ENCODE measurements around the gene PAFAH1B2. TPM values are rescaled to one million over a fixed set of nuclear protein-coding genes. Genes with fewer than 3 reads are reported as not detected.

Gene PAFAH1B2
- total RNA-seq, 4 donors from 2014 or later: 33.2 to 64.0 (median 48.5) TPM

- TF ChIP-seq POLR2A (IDR thresholded peaks at IDR 0.05) (no peak), CTCF (IDR thresholded peaks at IDR 0.05) (no peak)
- intact Hi-C loops (cut with DNase I): no loop called here
- peaks cover 16 to 28% (median 20%) of the 10 kb centered on the region in 3 donors for H3K4me1 ChIP-seq
- no peaks in the 10 kb centered on the region for H3K27me3 ChIP-seq
- no peaks in the 10 kb centered on the region for H3K9me3 ChIP-seq
- H3K4me3 ChIP-seq: no peak overlapping the region
- WGBS, 2 donors: 77 to 78% methylated on average over 5 of the region's 5 CpGs
- H3K27ac ChIP-seq: no peak overlapping the region
- DNase-seq: no peak
- peaks cover 0 to 12% (median 0%) of the 10 kb centered on the region in 3 donors for H3K36me3 ChIP-seq
These were observed 31.7 kb downstream of the PAFAH1B2 start for GRCh38 chr11:117175781-117176180.

- Histone ChIP-seq H3K9me3 (no peaks in the 10 kb centered on the region), H3K4me3 (no peak overlapping the region), H3K36me3 (peaks cover 0 to 8% (median 0%) of the 10 kb centered on the region in 3 donors), H3K27ac (no peak overlapping the region), H3K27me3 (no peaks in the 10 kb centered on the region), H3K4me1 (peaks cover 16 to 32% (median 24%) of the 10 kb centered on the region in 3 donors)
- DNase-seq: no peak
- intact Hi-C loops (cut with DNase I): no loop called here
- 69 to 86% methylated on average over 1 of the region's 1 CpG for WGBS, 2 donors
- TF ChIP-seq POLR2A (IDR thresholded peaks at IDR 0.05) (no peak), CTCF (IDR thresholded peaks at IDR 0.05) (no peak)
These were observed 32.1 kb downstream of the PAFAH1B2 start for GRCh38 chr11:117176186-117176585.

GRCh38 chr11:117177534-117178209 lies 33.6 kb downstream of the PAFAH1B2 start:
- peaks cover 0 to 13% (median 5%) of the 10 kb centered on the region in 3 donors for H3K36me3 ChIP-seq
- H3K9me3 ChIP-seq: no peaks in the 10 kb centered on the region
- TF ChIP-seq POLR2A (IDR thresholded peaks at IDR 0.05) (no peak), CTCF (IDR thresholded peaks at IDR 0.05) (no peak)
- WGBS, 2 donors: 64 to 67% methylated on average over 10 of the region's 10 CpGs
- H3K27ac ChIP-seq: peak overlapping the region; percentile 87 to 98 (median 96)
- DNase-seq: no peak
- no peaks in the 10 kb centered on the region for H3K27me3 ChIP-seq
- intact Hi-C loops (cut with DNase I): no loop called here
- H3K4me3 ChIP-seq: peak overlapping the region; percentile 53 to 99 (median 90)
- H3K4me1 ChIP-seq: peaks cover 16 to 39% (median 30%) of the 10 kb centered on the region in 3 donors

GRCh38 chr11:117178210-117179034 lies 34.3 kb downstream of the PAFAH1B2 start, which contains the start of gene SIDT2:
Gene SIDT2 (plus strand): TSS chr11:117178743. CDS start chr11:117179264, 521 bp downstream.
- H3K4me1 ChIP-seq: peaks cover 16 to 43% (median 30%) of the 10 kb centered on the region in 3 donors

More at GRCh38 chr11:117178210-117179034, 34.3 kb downstream of the PAFAH1B2 start, which contains the start of gene SIDT2:
- Histone ChIP-seq H3K4me3 (peak within 1 kb of the TSS; percentile 53 to 99 (median 90)), H3K9me3 (no peaks in the 10 kb centered on the region), H3K27me3 (no peaks in the 10 kb centered on the region), H3K27ac (peak within 1 kb of the TSS; percentile 87 to 98 (median 96)), H3K36me3 (peaks cover 0 to 21% (median 6%) of the 10 kb centered on the region in 3 donors)
- no peak for TF ChIP-seq CTCF (IDR thresholded peaks at IDR 0.05)
- TF ChIP-seq POLR2A (IDR thresholded peaks at IDR 0.05): peak in 3 of 4 donors; percentile 87 to 97 (median 97)
- DNase-seq: peak; percentile 57
- intact Hi-C loops (cut with DNase I): no loop called here
- WGBS, 2 donors: 1 to 3% methylated on average over 28 to 35 of the region's 51 CpGs

Data from esophagus squamous epithelium (tissue), 5 donors.